Measurements from ENCODE around the gene ANKRD33. TPM values are rescaled to one million over a fixed set of nuclear protein-coding genes. Genes with fewer than 3 reads are reported as not detected.

The ANKRD33 gene
- total RNA-seq, 1 experiment from 2014 or later: not detected

DNA sequence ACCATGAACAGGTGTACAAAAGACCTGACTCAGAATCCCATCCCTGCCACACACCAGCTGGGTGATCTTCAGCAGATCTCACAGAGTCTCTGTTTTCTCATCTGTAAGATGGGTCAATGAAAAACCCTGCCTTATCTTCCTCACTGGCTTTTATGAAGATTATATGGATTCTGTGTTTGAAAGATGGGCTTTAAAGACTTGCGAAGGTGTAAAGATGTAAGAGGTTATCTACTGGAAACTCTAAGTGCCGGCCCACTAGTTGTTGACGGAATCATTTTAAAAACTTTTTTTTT, 15.3 kb upstream of the ANKRD33 start:
- BruUV-seq (replicated peaks): no TSS peak
- no peak for DNase-seq (ENCODE audit: unreplicated experiment)
- Mint-ChIP-seq H3K36me3 (ENCODE audit: insufficient read depth, unreplicated experiment) (no peaks in the 10 kb centered on the region), H3K4me3 (ENCODE audit: unreplicated experiment) (no peak overlapping the region), H3K27me3 (ENCODE audit: insufficient read depth, unreplicated experiment) (no peaks in the 10 kb centered on the region), H3K27ac (ENCODE audit: low read depth, unreplicated experiment) (no peak overlapping the region), H3K9me3 (ENCODE audit: unreplicated experiment) (no peaks in the 10 kb centered on the region), H3K4me1 (ENCODE audit: insufficient read depth, unreplicated experiment) (no peaks in the 10 kb centered on the region)
- CTCF ChIA-PET: interaction anchor here (0.8 to 5.7 kb wide), 3 partner anchors 8 to 452 kb away, joined by 4 to 47 read pairs (median 6); no protein-coding TSS in a partner anchor
- TF ChIP-seq, protein P1, sequence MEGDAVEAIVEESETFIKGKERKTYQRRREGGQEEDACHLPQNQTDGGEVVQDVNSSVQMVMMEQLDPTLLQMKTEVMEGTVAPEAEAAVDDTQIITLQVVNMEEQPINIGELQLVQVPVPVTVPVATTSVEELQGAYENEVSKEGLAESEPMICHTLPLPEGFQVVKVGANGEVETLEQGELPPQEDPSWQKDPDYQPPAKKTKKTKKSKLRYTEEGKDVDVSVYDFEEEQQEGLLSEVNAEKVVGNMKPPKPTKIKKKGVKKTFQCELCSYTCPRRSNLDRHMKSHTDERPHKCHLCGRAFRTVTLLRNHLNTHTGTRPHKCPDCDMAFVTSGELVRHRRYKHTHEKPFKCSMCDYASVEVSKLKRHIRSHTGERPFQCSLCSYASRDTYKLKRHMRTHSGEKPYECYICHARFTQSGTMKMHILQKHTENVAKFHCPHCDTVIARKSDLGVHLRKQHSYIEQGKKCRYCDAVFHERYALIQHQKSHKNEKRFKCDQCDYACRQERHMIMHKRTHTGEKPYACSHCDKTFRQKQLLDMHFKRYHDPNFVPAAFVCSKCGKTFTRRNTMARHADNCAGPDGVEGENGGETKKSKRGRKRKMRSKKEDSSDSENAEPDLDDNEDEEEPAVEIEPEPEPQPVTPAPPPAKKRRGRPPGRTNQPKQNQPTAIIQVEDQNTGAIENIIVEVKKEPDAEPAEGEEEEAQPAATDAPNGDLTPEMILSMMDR (IDR thresholded peaks at IDR 0.05; ENCODE audit: unreplicated experiment): no peak
- POLR2A ChIA-PET: no interaction called here
- intact Hi-C loops (cut with micrococcal nuclease): no loop called here

DNA sequence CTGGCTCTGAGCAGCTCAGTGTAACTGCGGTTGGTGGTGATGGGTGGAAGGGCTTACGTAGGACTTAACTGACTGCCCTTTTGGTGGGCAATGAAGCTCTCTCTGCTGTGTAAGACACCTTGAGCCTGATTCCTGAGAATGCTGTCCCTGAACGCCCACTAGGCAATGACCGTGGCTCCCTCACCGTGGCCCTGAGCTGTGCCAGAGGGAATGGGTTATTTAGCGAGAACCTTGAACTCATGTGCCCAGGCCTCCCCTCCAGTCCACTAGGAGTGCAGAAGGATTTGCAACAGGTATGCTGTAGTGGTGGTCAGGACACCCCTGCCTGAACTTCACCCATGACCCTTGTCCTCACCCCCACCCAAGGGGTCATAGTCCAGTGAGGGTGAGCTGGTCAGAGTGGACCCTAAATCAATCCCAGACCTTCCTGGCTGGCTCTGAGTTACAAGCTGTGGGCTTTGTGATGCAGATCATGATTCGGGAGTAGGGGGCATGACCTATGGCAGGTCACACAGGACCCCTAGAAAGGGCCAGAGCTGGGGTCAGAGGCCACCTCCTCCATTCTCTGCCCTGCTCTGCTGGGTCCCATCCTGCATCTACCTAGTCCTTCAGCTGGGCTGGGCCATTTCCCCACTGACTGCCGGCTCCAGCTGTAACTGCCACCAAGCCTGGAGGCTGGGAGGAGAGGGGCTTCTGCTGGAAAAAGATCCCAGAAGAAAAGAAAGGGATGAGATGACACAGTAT, 14.5 kb upstream of the ANKRD33 start:
- POLR2A ChIA-PET: no interaction called here
- intact Hi-C loops (cut with micrococcal nuclease): no loop called here
- Mint-ChIP-seq H3K27me3 (ENCODE audit: insufficient read depth, unreplicated experiment) (no peaks in the 10 kb centered on the region), H3K4me3 (ENCODE audit: unreplicated experiment) (no peak overlapping the region), H3K27ac (ENCODE audit: low read depth, unreplicated experiment) (no peak overlapping the region), H3K36me3 (ENCODE audit: insufficient read depth, unreplicated experiment) (no peaks in the 10 kb centered on the region), H3K4me1 (ENCODE audit: insufficient read depth, unreplicated experiment) (no peaks in the 10 kb centered on the region), H3K9me3 (ENCODE audit: unreplicated experiment) (no peaks in the 10 kb centered on the region)
- TF ChIP-seq, protein P1 (IDR thresholded peaks at IDR 0.05; ENCODE audit: unreplicated experiment): no peak
- BruUV-seq (replicated peaks): no TSS peak
- CTCF ChIA-PET: interaction anchor here (0.5 to 5.7 kb wide), 8 partner anchors 9 to 860 kb away, joined by 3 to 47 read pairs (median 5); no protein-coding TSS in a partner anchor
- DNase-seq (ENCODE audit: unreplicated experiment): no peak

DNA sequence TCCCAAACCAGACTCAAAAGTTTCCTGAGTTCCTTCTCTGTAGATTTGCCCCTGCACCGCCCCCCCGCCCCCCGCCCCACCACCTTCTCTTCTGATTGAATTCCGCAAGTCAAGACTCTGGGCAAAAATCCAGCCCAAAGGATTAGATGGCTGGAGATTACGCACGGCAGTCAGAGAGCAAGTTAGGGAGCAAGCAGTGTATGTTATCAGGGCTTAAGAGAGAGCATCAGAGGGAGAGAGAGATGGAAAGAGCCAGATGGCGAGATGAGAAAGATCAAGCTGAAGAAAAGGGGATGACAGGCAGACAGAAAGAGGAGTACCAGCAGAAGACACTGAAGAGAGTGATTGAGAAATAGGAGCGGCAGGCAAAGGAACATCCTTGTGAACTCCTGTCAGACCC, 13.9 kb upstream of the ANKRD33 start:
- TF ChIP-seq, protein P1 (IDR thresholded peaks at IDR 0.05; ENCODE audit: unreplicated experiment): no peak
- DNase-seq (ENCODE audit: unreplicated experiment): no peak
- Mint-ChIP-seq H3K36me3 (ENCODE audit: insufficient read depth, unreplicated experiment) (no peaks in the 10 kb centered on the region), H3K27me3 (ENCODE audit: insufficient read depth, unreplicated experiment) (no peaks in the 10 kb centered on the region), H3K4me1 (ENCODE audit: insufficient read depth, unreplicated experiment) (no peaks in the 10 kb centered on the region), H3K27ac (ENCODE audit: low read depth, unreplicated experiment) (no peak overlapping the region), H3K4me3 (ENCODE audit: unreplicated experiment) (no peak overlapping the region), H3K9me3 (ENCODE audit: unreplicated experiment) (no peaks in the 10 kb centered on the region)
- intact Hi-C loops (cut with micrococcal nuclease): no loop called here
- ChIA-PET POLR2A (no interaction called here), CTCF (interaction anchor here (0.6 to 5.7 kb wide), 10 partner anchors 7 to 885 kb away, joined by 3 to 47 read pairs (median 6); no protein-coding TSS in a partner anchor)
- no TSS peak for BruUV-seq (replicated peaks)

- CTCF ChIA-PET: interaction anchor here (0.6 to 5.7 kb wide), 19 partner anchors 8 to 886 kb away, joined by 3 to 47 read pairs (median 4); no protein-coding TSS in a partner anchor
- TF ChIP-seq, protein P1 (IDR thresholded peaks at IDR 0.05; ENCODE audit: unreplicated experiment): no peak
- Mint-ChIP-seq H3K4me1 (ENCODE audit: insufficient read depth, unreplicated experiment) (no peaks in the 10 kb centered on the region), H3K9me3 (ENCODE audit: unreplicated experiment) (no peaks in the 10 kb centered on the region), H3K27ac (ENCODE audit: low read depth, unreplicated experiment) (no peak overlapping the region), H3K4me3 (ENCODE audit: unreplicated experiment) (no peak overlapping the region), H3K27me3 (ENCODE audit: insufficient read depth, unreplicated experiment) (no peaks in the 10 kb centered on the region), H3K36me3 (ENCODE audit: insufficient read depth, unreplicated experiment) (no peaks in the 10 kb centered on the region)
- DNase-seq (ENCODE audit: unreplicated experiment): no peak
- POLR2A ChIA-PET: no interaction called here
- BruUV-seq (replicated peaks): no TSS peak
- intact Hi-C loops (cut with micrococcal nuclease): no loop called here
These were observed 13.4 kb upstream of the ANKRD33 start for GRCh38 chr12:51874486-51874885.
